Fibroblast of skin of left biceps (primary cell): ENCODE measurements around the gene COL20A1.

Source experiments
- DNase-seq, 2 experiments: peaks; one replicate each; pipeline ENCODE4 v3.0.0-alpha.2; 2013; ENCODE audit warnings: low read depth in 2 of 2

Gene COL20A1

DNA sequence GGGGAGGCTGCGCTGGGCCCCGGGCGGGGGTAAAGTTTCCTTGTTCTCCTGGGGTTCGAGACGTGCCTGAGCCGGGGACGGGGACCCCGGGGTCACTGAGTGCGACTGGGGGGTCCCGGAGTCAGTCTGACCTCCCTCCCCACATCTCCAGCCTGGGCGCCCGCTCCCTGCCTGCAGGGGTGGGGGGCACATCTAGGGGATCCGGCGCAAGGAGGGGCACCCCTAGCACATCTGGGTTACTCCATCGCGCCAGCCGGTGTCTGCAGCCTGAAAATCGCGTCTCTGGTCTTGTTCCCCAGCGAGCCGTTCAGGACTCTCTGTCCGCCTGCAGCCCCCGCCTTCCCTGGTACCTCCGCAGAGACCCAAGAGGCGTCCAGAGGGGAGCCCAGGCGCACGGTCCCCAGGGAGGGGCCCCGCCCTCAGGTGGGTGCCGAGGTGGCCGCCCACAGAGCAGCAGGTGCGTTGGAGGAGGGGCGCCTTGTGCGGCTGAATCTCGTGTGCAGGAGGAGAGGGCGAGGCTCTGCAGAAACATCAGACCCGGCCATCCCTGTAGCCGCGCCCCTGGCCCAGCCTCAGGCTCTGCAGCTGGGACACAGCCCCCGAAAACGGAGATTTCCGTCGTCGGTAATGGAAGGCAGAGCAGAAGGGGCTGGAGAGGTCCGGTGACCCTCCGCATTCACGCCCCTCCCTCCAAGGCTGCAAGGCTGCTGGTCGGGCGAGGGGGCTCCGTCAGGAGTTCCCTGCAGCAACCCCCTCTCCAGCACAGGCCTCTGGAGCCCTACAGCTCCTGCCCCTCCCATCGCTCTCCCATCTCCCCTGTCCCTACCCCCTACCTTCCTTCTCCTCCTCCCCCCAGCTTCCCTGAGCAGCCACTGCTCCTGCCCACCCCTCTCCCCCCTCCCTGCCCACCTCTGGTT lies 68.8 kb downstream of the COL20A1 start:
- no peak for DNase-seq

DNA sequence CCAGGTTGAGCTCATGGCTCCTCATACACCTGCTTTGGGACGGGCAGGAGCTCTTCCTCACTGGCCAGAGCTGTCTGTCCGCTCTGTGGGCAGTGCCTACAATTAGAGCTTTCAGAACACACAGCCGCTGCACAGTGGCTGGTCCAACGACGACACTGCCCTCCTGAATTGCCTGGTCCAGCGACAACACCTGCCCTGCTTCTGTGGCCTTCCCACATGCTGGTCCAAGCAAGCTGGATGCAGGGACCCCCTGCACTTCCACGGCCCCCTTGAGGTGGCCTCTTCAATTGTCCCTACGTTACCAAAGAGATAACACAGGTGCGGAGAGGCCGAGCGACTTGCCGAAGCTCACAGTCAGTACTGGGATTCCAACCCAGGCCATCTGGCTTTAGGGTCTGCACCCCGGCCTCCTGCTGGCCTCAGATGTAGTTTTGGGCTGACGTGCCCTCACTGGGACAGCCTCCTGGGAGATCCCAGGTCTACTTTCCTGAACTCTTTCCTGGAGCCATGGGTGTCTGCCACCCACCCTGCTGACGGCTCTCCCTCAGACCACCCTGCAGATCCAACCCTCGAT lies 69.5 kb downstream of the COL20A1 start:
- DNase-seq, result no peak

DNA sequence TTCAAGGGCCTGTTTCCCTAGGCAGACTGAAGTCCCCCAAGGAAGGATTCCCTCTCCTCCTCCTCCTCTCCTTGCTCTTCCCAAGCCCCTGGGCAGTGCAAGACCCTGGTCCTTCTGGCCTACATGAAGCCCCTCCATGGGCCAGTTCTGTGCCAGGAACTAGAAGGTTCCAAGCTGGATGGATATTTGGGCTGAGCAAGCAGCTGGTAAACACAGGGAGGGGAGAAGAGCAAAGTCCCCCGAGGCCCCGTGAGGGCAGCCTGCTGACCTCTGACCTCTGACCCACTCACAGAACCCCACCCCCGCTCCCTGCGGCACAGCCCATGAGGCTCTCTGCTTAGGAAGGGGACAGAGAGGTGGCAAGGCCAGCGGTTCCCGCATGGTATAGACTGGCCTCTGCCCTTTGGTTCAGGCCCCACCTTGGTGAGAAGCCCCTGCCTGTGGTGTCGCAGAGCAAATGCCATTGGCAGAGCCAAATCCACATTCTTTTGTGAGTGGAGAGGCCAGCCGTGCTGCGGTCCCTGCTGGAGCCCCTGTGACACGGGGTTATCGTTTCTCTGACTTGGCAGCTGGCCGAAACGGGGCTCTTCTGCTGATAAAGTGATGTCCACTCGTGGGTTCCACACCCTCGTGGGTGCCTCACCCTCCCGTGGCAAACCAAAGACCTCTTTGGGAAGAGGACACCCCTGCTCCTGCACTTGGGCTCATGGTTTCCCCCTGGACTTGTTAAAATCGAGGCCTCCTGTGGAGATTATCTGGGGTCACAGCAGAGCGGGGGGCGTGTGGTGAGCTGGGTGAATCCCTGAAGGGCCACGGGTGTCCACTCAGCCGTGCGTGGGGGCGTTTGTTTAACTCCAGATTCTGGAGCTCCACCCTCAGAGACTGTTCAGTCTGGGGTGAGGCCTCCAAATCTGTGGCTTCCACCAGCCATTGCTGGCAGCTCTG lies 70.3 kb downstream of the COL20A1 start:
- DNase-seq, result no peak

DNA sequence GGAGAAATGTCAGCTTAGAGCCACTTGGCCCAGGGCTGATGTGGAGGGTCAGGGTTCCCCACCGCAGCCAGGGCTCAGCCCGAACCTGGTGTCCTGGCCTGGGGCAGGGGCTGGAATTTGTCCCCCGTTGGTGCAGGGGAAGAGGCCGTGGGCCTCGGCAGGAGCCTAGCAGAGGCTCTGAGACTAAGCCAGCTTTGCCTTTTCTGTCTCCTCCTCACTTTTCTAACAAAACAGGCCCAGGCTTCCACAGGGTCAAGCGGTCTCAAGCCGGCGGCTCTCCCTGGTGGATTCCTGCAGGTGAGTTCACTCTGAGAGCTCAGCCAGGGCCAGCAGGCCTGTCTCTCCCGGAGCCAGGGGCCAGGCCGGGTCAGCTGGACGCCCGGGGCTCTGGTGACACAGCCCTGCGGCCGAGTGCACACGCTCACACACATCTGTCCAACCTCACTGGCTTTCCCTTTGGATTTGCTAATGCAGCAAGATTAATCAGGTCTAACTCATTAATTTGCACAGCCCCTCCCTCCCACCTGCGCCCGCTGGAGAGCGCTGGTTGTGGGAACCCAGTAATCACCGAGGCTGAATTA lies 71.1 kb downstream of the COL20A1 start:
- no peak for DNase-seq

DNA sequence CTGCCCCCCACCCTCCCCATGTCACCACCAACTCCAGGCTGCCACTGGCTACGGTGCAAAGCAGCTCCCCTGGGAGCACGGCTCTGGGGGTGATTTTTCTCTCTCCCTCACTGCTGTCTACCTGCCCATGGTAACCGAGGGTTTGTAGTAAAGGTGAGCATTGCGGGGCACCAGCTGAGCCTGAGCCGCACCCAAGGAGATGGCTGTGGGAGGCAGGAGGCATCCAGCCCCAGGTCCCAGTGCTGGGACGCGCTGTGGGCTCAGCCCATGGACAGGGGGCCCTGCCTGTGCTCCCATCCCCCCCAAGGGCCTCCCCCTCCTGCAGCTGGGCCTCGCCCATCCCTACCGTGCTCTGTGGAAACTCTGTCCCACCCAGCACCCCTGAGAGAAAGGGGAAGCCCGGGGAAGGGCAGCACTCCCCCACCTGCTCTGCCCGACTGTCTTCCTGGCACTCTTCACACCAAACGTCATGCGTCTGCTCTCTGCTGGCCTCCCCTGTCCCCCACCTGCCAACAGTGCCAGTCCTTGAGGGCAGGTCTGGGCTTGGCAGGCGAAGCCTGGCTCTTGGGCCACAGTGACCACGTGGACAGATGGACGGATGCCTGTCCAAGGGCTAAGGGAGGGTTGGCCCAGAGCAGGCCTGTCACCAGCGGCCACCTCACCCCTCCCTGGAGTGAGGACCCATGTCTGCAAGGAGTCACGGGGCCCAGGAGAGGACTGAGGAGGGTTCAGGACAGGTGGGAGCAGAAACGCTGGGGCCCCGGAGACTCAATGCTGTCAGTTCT lies 72.0 kb downstream of the COL20A1 start:
- no peak for DNase-seq

DNA sequence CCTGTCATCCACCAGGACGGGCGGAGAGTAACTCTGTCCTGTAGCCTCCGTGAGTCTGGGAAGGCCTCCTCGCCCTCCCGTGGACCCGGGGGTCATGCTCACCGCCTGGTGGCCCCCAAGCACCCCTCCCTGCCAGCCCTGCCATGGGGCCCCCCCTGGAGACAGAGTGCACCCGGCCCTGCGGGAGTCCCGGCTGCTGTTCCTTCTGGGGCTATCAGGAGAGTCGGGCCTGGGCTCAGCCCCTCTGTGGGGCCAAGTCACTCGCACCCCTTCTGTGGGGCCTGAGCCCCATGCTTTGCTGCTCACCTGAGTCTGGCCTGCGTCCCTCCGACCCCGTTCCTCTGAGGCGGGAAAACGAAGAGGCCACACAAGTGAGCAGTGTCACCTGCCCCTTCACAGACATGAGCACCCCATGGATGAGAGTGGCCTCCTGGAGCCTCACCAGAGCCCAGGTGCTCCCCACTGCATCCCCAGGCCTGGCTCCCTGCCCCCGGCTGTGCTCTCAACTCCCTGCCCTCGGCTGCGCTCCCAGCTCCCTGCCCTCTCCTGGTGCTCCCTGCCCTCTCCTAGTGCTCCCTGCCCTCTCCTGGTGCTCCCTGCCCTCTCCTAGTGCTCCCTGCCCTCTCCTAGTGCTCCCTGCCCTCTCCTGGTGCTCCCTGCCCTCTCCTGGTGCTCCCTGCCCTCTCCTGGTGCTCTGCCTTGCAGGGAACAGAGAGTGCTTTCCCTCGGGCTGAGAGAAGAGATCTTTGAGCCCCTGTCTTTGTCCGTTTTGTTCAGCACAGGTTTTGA lies 72.8 kb downstream of the COL20A1 start:
- DNase-seq, result no peak

DNA sequence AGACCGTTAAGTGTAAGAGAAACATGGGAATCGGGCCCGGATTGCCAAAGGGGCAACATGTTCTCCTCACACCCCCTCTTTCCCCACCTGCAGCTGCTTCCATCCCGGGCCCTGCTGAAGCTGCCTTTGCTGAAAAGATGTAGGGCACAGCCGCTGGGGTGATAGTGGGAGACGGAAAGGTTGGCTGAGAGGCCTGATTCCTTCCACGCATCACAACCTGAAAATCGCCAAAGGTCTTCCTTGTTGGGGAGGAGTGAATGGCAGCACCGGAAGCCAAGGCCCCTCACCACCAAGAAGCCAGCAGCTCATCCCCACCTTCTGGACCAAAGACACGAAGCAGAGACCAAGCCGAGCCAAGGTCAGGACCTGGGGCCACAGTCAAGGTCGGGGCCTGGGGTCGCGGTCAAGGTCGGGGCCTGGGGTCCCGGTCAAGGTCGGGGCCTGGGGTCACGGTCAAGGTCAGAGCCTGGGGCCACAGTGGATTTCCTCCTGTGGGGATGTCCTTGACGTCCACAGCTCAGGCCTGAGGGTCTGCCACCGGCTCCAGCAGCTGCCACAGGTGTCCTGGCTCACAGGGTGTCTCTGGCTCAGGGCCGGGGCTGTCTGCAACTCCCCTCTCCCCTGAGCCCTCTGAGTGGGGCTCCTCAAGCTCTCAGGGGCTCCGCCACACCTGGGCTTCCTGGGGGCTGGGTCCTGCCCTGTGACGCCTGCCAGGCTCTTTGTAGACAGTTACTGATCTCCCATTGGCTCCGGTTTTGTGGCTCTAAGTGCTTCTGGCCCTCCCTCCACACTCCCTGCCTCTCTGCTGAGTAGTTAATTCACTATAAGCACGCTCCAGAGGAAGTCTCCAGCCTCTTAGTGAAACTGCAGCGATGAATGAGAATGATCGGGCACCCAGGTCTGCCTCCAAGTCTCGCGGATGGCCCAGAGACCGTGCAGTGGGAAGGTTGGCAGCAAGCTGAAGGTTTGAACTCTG lies 73.7 kb downstream of the COL20A1 start:
- no peak for DNase-seq

DNA sequence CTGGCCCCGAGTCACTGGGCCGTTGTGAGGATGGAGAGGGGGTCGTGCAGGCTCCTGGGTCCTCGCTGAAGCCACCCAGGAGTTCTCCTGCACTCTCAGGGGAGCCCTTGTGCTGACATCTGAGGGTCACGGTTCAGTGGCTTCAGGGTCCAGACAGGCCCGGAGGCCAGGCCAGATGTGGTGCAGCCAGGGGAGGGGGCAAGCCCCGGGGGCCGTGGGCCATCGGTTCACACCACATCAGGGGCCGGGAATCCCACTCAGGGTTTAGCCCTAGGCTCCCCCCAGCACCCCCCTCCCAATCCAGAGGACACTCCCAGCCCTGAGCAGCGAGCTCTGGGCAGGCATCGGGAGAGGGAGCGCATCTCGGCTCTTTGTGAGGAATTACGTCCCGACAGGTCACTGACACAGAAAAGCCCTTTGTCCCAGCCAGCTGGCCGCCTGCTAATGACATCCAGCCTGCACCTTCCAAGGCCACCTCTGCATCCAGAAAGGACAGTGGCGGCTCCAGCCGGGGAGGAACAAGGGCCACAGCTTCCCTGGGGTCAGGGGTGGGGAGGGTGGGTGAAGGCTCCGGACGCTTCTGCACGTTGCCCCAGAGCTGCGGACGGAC lies 74.6 kb downstream of the COL20A1 start:
- no peak for DNase-seq

DNA sequence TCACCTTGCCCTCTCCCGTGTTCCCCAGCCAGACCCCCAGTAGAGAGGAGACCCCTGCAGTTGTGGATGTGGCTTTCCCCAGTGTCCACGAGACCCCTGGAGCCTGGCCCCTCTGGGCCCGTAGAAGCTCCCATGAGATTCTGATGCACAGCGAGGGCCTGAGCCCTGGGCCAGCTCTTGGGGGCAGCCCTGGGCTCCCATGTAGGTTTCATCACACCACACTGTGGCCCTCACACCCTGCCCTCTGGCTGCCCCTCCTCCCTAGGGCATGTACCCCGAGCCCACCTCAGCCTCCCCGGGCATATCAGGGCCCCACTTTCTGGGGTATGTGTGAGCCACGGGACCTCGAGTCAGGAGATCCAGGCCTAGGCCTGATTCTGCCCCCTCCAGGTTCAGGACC lies 75.2 kb downstream of the COL20A1 start:
- no peak for DNase-seq

DNA sequence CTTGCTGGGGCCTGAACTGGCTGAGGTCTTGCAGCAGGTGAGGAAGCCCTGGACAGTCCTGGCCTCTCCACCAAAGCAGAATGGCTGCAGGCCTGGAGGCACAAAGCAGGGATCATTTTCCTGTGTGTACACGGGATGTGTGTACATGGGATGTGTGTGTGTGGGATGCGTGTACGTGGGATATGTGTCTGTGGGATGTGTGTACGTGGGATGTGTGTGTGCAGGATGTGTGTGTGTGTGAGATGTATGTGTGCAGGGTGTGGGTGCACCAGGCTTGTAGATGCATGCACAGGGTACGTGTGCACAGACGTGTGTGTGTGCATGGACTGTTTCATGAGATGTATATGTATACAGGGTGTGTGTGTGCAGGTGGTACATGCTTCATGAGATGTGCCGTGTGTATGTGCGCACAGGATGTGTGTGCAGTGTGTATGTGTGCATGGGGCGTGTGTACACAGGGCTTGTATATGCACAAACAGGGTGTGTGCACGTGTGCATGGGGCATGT lies 76.1 kb downstream of the COL20A1 start:
- DNase-seq, result no peak

DNA sequence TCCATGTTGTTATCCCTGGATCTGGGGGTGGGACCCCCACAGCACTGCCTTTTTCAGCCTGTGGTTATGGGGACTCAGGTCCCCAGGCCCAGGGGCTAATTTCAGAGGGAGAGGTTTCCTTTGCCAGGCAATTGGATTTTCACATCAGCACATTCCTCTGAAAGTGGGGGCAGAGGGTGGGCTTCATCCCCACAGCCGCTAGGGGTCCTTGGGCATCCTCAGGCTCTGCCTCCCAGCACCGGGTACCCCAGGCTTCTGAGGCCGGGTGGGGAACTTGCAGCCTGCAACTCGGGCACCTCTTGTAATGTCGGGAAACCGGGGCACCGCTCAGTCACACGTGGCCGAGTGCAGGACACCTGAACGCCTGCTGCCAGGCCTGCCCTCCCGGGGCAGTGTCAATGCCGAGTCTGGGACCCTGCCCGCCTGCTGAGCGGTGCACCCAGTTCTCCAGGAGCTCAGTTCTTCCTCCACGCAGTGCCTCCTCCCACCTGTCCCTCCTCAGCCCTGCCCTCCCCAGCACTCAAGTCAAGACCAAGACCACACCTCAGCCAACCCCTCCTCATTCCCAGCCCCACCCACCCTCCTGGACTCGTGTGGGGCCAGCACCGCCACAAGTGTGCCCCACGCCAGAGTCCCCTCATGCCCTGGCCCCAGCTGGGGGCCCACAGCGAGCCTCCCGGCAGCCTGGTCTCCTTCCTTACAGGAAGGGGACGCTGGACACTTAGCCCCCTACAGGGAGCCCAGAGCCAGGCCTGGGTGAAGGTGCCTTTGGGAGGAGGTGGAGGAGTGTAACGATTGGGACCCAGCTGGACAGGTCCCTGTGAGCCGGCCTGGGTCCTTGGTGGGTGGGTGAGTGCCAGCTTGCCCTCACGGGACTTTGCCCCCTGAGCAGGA lies 77.0 kb downstream of the COL20A1 start:
- DNase-seq, result no peak

DNA sequence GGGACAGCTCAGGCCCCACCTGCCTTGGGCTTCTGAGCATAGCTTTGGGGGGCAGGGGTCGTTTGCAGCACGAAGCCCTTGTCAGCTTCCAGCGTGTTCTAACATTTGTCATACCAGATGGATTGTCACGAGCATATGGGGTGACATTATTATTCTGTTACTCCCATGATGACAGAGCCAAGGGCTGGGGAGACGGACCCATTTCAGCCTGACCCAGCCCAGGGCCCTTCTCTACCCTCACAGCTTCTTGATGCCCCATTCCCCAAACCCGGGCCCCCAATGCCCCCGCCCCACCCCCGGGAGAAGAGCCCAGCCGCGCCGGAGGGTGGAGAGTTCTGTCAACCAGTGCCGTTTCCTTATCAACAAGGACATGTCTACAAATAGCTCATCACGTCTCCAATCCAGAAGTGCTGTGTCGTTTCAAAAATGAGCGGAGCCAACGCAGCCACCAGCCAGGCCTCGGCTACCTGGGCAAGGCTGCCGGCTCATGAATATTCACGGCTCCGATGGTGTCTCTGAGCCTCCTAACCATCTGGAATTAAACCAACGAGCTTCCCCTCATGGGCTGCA lies 77.7 kb downstream of the COL20A1 start:
- no peak for DNase-seq

DNA sequence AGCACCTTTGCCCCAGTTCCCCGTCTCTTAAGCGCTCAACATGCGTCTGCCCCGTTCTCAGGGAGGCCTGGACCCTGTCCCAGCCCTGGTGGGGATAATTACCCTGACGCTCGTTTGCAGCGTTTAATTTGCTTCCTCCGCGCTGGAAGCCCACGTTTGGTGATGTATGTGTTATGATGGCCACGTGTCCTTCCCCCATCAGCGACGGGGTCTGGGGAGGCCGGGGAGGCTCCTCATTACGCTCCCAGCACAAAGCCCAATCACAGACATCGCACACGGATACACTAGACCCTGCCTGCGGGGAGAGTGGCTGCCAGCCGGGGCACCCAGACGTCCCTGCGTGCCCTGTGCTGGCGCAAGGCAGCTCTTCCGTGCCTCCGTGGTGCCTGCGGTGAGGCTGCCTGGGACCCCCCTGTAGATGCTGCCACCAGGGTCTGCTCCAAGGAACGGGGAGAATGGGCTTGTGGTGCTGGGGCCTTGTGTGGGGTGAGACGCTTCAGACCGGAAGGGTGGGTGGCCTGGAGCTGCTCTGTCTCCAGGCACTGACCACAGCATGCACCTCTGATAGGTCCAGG lies 78.4 kb downstream of the COL20A1 start:
- no peak for DNase-seq

DNA sequence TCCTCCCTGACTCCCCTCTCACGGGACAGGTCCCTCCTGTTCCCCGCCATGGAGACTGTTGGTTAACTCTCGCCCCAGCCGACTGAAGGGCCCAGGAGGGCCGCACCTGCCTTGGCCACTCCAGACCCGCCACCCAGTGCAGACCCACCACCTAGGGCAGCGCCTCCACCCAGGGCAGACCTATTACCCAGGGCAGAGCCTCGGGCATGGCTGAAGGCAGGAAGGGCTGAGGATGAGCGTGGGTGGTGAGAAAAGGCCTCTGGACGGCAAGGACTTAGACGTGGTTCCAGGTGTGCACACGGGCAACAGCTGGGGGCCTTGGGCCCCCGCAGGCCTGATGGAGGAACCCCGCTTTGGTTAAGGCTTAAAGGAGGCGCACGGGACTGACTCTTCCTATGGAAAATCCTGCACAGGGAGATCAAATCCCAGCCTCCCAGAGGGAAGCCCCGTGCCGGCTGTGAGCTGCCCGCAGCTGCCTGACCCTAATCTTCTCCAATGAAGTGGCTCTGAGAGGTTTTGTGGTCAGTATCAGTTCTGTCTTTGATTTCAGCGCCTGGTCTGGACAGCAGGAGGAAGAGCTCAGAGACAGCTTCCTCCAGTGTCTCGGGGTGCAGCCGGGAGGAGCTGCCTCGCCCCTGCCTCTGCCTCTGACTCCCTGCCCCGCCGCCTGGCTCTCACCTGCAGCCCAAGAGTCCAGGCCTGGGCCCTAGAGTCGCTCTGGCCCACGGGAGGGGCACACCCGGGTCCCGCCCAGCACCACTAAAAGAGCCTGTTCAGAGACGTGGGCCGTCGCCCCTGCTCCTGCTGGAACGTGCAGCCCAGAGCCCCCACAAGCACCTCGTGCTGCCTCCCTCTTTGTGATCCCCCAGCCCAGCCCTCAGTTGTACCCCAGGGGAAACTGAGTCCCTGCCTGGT lies 80.2 kb downstream of the COL20A1 start:
- no peak for DNase-seq

DNA sequence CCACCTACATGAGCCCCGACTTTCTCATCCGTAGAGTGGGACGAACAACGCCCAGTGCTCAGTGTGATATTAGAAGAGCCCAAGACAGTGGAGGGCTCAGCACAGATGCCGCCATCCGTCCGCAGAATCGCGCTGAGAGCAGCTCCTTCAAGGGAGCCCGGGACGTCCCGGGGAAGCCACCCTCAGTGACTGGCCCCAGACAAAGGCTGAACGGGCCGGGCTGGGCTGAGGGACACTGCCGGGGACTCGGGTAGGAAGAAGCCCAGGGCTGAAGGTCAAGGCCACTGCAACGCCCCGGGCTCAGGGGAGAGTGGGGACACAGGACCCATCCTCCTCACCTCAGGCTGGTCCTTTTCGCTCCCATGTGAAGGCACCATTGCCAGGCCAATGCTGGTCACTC lies 81.0 kb downstream of the COL20A1 start:
- DNase-seq, result no peak

DNA sequence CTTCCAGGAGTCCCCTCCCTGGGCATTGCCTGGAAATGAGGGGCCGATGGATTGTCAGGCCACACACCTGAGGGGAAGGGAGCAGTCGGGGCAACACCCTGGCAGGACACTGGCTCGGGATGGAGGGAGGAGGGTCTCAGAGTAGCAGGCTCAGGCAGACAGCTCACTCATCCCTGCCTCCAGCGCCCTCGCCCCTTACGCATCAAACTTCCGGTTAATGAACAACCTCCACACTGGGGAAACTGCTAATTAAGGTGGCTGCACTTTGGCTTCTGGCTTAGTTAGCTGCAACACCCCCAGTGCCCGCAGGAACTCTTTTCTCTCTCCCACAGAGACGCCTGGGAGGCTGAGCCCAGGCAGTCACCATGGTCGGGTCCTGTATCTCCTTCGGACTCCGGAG lies 81.5 kb downstream of the COL20A1 start:
- no peak for DNase-seq
